Gastrocnemius medialis (tissue), 4 donors: Measurements from ENCODE around the gene IFFO2.

ENCODE experiments used
- POLR2A ChIP-seq, 2 donors: fragments of 450-650 bp; IDR thresholded peaks; one replicate each; pipeline ENCODE4 v1.6.1; 2017; ENCODE audit warnings: antibody characterized with exemption in 2 of 2, mild to moderate bottlenecking in 2 of 2, moderate library complexity in 2 of 2
- TF ChIP-seq, protein P1 (sequence below), 5 experiments: fragments of 450-650 bp in 3 of 5; fragments of 200-600 bp in 2 of 5; sonication (generic) in 2 of 5; IDR thresholded peaks in 4 of 5; conservative IDR thresholded peaks in 1 of 5; 1 replicate in 4 of 5; 2 replicates in 1 of 5; pipeline ENCODE4 v1.5.1; 2016 to 2019; ENCODE audit warnings: antibody characterized with exemption in 5 of 5, mild to moderate bottlenecking in 3 of 5, moderate library complexity in 3 of 5

DNA sequence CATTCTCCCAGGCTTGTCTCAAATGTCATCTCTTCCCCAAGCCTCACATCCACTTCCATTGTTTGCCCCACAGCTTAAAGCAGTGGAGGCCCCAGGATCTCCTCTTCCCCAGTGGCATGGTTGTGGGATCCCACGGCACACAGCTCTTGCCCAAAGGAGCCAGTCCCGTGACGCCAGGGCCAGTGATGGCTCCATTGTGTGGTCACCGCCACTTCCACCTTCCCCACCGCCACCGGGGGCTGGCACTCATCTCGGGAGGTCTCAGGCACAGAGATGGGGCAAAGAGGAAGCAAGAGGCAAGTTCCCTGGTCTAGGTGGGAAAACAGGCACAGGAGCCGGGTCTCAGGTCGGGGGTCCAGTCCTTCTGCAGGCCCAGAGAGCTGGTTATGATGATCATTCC lies 31.2 kb downstream of the IFFO2 start:
- TF ChIP-seq, protein P1, sequence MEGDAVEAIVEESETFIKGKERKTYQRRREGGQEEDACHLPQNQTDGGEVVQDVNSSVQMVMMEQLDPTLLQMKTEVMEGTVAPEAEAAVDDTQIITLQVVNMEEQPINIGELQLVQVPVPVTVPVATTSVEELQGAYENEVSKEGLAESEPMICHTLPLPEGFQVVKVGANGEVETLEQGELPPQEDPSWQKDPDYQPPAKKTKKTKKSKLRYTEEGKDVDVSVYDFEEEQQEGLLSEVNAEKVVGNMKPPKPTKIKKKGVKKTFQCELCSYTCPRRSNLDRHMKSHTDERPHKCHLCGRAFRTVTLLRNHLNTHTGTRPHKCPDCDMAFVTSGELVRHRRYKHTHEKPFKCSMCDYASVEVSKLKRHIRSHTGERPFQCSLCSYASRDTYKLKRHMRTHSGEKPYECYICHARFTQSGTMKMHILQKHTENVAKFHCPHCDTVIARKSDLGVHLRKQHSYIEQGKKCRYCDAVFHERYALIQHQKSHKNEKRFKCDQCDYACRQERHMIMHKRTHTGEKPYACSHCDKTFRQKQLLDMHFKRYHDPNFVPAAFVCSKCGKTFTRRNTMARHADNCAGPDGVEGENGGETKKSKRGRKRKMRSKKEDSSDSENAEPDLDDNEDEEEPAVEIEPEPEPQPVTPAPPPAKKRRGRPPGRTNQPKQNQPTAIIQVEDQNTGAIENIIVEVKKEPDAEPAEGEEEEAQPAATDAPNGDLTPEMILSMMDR (IDR thresholded peaks at IDR 0.05 in 4 of 5, conservative IDR thresholded peaks at IDR 0.05 in 1 of 5): no peak
- no peak for TF ChIP-seq POLR2A (IDR thresholded peaks at IDR 0.05)
